T-helper 17 cell (primary cell): Measurements from ENCODE around the gene TMEM108. TPM values are rescaled to one million over a fixed set of nuclear protein-coding genes. Genes with fewer than 3 reads are reported as not detected.

ENCODE experiments used
- ATAC-seq: fragments of 150-1000 bp; cut with Tn5 transposase; 2 replicates; pipeline ENCODE4 v1.10.0; 2021; ENCODE audit warnings: mild to moderate bottlenecking, moderate library complexity
- DNase-seq, 3 donors: peaks; one replicate each; pipeline versions ENCODE4 v3.0.0 to v3.0.0-alpha.2; 2020 to 2021
- H3K9me3 ChIP-seq: one replicate; pipeline ENCODE4 v1.7.0; 2013; ENCODE audit warnings: low read length, mild to moderate bottlenecking; ENCODE audit not compliant: control insufficient read depth, poor library complexity, severe bottlenecking
- H3K27ac Mint-ChIP-seq: one replicate; pipeline ENCODE4 v1.8.0; 2022; ENCODE audit warnings: mild to moderate bottlenecking, moderate library complexity, mixed read lengths
- H3K27me3 Mint-ChIP-seq: one replicate; pipeline ENCODE4 v1.8.0; 2022; ENCODE audit warnings: mixed read lengths
- H3K36me3 Mint-ChIP-seq: one replicate; pipeline ENCODE4 v1.8.0; 2022; ENCODE audit warnings: low read depth, mixed read lengths
- H3K4me1 Mint-ChIP-seq: one replicate; pipeline ENCODE4 v1.8.0; 2022; ENCODE audit warnings: mild to moderate bottlenecking, mixed read lengths
- H3K4me3 Mint-ChIP-seq: one replicate; pipeline ENCODE4 v1.8.0; 2022; ENCODE audit warnings: mild to moderate bottlenecking, moderate library complexity, mixed read lengths
- total RNA-seq, 4 donors: library from RNA in 2 of 4; stranded (reverse) in 2 of 4; gene quantifications; one replicate each; pipeline ENCODE4 v1.2.3 and lab custom pipeline; 2022 to 2026

Gene TMEM108
- total RNA-seq, 2 donors from 2014 or later: 0.29 TPM; not detected in 1

GRCh38 chr3:133295944-133296917 lies 258.0 kb downstream of the TMEM108 start:
- no peak overlapping the region for H3K4me3 Mint-ChIP-seq
- H3K27me3 Mint-ChIP-seq: peaks cover 16% of the 10 kb centered on the region
- no peaks in the 10 kb centered on the region for H3K36me3 Mint-ChIP-seq
- H3K9me3 ChIP-seq: no peaks in the 10 kb centered on the region
- H3K27ac Mint-ChIP-seq: no peak overlapping the region
- ATAC-seq (no peak), DNase-seq (no peak)
- no peaks in the 10 kb centered on the region for H3K4me1 Mint-ChIP-seq

- no peak overlapping the region for H3K27ac Mint-ChIP-seq
- no peaks in the 10 kb centered on the region for H3K36me3 Mint-ChIP-seq
- ATAC-seq (no peak), DNase-seq (no peak)
- H3K4me3 Mint-ChIP-seq: no peak overlapping the region
- no peaks in the 10 kb centered on the region for H3K4me1 Mint-ChIP-seq
- H3K27me3 Mint-ChIP-seq: peaks cover 12% of the 10 kb centered on the region
- no peaks in the 10 kb centered on the region for H3K9me3 ChIP-seq
Measured at GRCh38 chr3:133296981-133297380, 258.8 kb downstream of the TMEM108 start.

GRCh38 chr3:133300102-133300501 lies 261.9 kb downstream of the TMEM108 start:
- no peaks in the 10 kb centered on the region for H3K4me1 Mint-ChIP-seq
- no peak overlapping the region for H3K27ac Mint-ChIP-seq
- DNase-seq: no peak
- peaks cover 12% of the 10 kb centered on the region for H3K27me3 Mint-ChIP-seq
- no peak for ATAC-seq
- H3K4me3 Mint-ChIP-seq: no peak overlapping the region
- no peaks in the 10 kb centered on the region for H3K36me3 Mint-ChIP-seq
- H3K9me3 ChIP-seq: no peaks in the 10 kb centered on the region

GRCh38 chr3:133301194-133301593 lies 263.0 kb downstream of the TMEM108 start:
- Mint-ChIP-seq H3K27ac (no peak overlapping the region), H3K27me3 (peaks cover 12% of the 10 kb centered on the region), H3K4me3 (no peak overlapping the region), H3K36me3 (no peaks in the 10 kb centered on the region), H3K4me1 (no peaks in the 10 kb centered on the region)
- DNase-seq (no peak), ATAC-seq (no peak)
- H3K9me3 ChIP-seq: no peaks in the 10 kb centered on the region

- DNase-seq: no peak
- Mint-ChIP-seq H3K4me1 (no peaks in the 10 kb centered on the region), H3K27ac (no peak overlapping the region), H3K27me3 (peaks cover 8% of the 10 kb centered on the region), H3K4me3 (no peak overlapping the region), H3K36me3 (no peaks in the 10 kb centered on the region)
- H3K9me3 ChIP-seq: no peaks in the 10 kb centered on the region
- ATAC-seq: no peak
Measured at GRCh38 chr3:133301731-133302130, 263.5 kb downstream of the TMEM108 start.

- DNase-seq (no peak), ATAC-seq (no peak)
- no peaks in the 10 kb centered on the region for H3K9me3 ChIP-seq
- no peaks in the 10 kb centered on the region for H3K27me3 Mint-ChIP-seq
- no peak overlapping the region for H3K27ac Mint-ChIP-seq
- no peak overlapping the region for H3K4me3 Mint-ChIP-seq
- H3K4me1 Mint-ChIP-seq: no peaks in the 10 kb centered on the region
- no peaks in the 10 kb centered on the region for H3K36me3 Mint-ChIP-seq
Measured at GRCh38 chr3:133303430-133303829, 265.2 kb downstream of the TMEM108 start.

- peaks cover 17% of the 10 kb centered on the region for H3K27me3 Mint-ChIP-seq
- ATAC-seq: no peak
Measured at GRCh38 chr3:133317866-133318265, 279.7 kb downstream of the TMEM108 start.

GRCh38 chr3:133328373-133328772 lies 290.2 kb downstream of the TMEM108 start:
- H3K36me3 Mint-ChIP-seq: no peaks in the 10 kb centered on the region
- no peaks in the 10 kb centered on the region for H3K4me1 Mint-ChIP-seq
- H3K27ac Mint-ChIP-seq: no peak overlapping the region
- no peak overlapping the region for H3K4me3 Mint-ChIP-seq
- DNase-seq (no peak), ATAC-seq (no peak)
- H3K27me3 Mint-ChIP-seq: peaks cover 19% of the 10 kb centered on the region
- H3K9me3 ChIP-seq: no peaks in the 10 kb centered on the region

More at GRCh38 chr3:133317866-133318265, 279.7 kb downstream of the TMEM108 start:
- H3K9me3 ChIP-seq: no peaks in the 10 kb centered on the region
- no peak overlapping the region for H3K27ac Mint-ChIP-seq
- no peaks in the 10 kb centered on the region for H3K36me3 Mint-ChIP-seq
- DNase-seq: no peak
- H3K4me3 Mint-ChIP-seq: no peak overlapping the region
- H3K4me1 Mint-ChIP-seq: no peaks in the 10 kb centered on the region

- Mint-ChIP-seq H3K27me3 (peaks cover 27% of the 10 kb centered on the region), H3K4me1 (no peaks in the 10 kb centered on the region), H3K4me3 (no peak overlapping the region), H3K27ac (no peak overlapping the region), H3K36me3 (no peaks in the 10 kb centered on the region)
- ATAC-seq (no peak), DNase-seq (no peak)
- no peaks in the 10 kb centered on the region for H3K9me3 ChIP-seq
Measured at GRCh38 chr3:133329626-133330025, 291.4 kb downstream of the TMEM108 start.

GRCh38 chr3:133330065-133330464 lies 291.9 kb downstream of the TMEM108 start:
- H3K36me3 Mint-ChIP-seq: no peaks in the 10 kb centered on the region
- DNase-seq (no peak), ATAC-seq (no peak)
- peaks cover 27% of the 10 kb centered on the region for H3K27me3 Mint-ChIP-seq
- H3K4me3 Mint-ChIP-seq: no peak overlapping the region
- no peaks in the 10 kb centered on the region for H3K4me1 Mint-ChIP-seq
- no peak overlapping the region for H3K27ac Mint-ChIP-seq
- H3K9me3 ChIP-seq: no peaks in the 10 kb centered on the region

- H3K4me3 Mint-ChIP-seq: no peak overlapping the region
- H3K4me1 Mint-ChIP-seq: no peaks in the 10 kb centered on the region
- H3K27me3 Mint-ChIP-seq: peaks cover 27% of the 10 kb centered on the region
- no peaks in the 10 kb centered on the region for H3K9me3 ChIP-seq
- no peak overlapping the region for H3K27ac Mint-ChIP-seq
- ATAC-seq (no peak), DNase-seq (no peak)
- H3K36me3 Mint-ChIP-seq: no peaks in the 10 kb centered on the region
Measured at GRCh38 chr3:133330522-133330921, 292.3 kb downstream of the TMEM108 start.

GRCh38 chr3:133354721-133355120 lies 316.5 kb downstream of the TMEM108 start:
- DNase-seq (no peak), ATAC-seq (no peak)
- Mint-ChIP-seq H3K27me3 (peaks cover 67% of the 10 kb centered on the region), H3K27ac (no peak overlapping the region), H3K4me1 (no peaks in the 10 kb centered on the region), H3K4me3 (no peak overlapping the region), H3K36me3 (no peaks in the 10 kb centered on the region)
- H3K9me3 ChIP-seq: no peaks in the 10 kb centered on the region

- ATAC-seq (no peak), DNase-seq (no peak)
- Mint-ChIP-seq H3K36me3 (no peaks in the 10 kb centered on the region), H3K27me3 (peaks cover 31% of the 10 kb centered on the region), H3K4me1 (peaks cover 3% of the 10 kb centered on the region), H3K27ac (no peak overlapping the region), H3K4me3 (no peak overlapping the region)
- no peaks in the 10 kb centered on the region for H3K9me3 ChIP-seq
Measured at GRCh38 chr3:133360476-133360875, 322.3 kb downstream of the TMEM108 start.

- DNase-seq: no peak
- H3K36me3 Mint-ChIP-seq: no peaks in the 10 kb centered on the region
- ATAC-seq: no peak
- H3K4me3 Mint-ChIP-seq: no peak overlapping the region
- no peak overlapping the region for H3K27ac Mint-ChIP-seq
- peaks cover 3% of the 10 kb centered on the region for H3K4me1 Mint-ChIP-seq
- H3K27me3 Mint-ChIP-seq: peaks cover 29% of the 10 kb centered on the region
- H3K9me3 ChIP-seq: no peaks in the 10 kb centered on the region
Measured at GRCh38 chr3:133361011-133361410, 322.8 kb downstream of the TMEM108 start.
